NCI-H2171 (cell line): ENCODE results near the gene PADI3.

Experiments used
- DNase-seq: peaks from one replicate; lab custom pipeline; 2025; lab: John Stamatoyannopoulos, UW

PADI3 gene

GRCh38 chr1:17243274-17243673 lies 5.6 kb upstream of the PADI3 start:
- DNase-seq = no peak

- DNase-seq = peak; percentile 50
These were observed 3.8 kb upstream of the PADI3 start for GRCh38 chr1:17244821-17245740.

- DNase-seq = no peak
These were observed 3.0 kb upstream of the PADI3 start for GRCh38 chr1:17245816-17246325.

- DNase-seq = no peak
These were observed 1.9 kb upstream of the PADI3 start for GRCh38 chr1:17246971-17247370.

GRCh38 chr1:17250601-17251000 lies 1.7 kb downstream of the PADI3 start:
- DNase-seq = no peak

- no peak for DNase-seq
These were observed 2.3 kb downstream of the PADI3 start for GRCh38 chr1:17251246-17251645.

GRCh38 chr1:17251701-17252376 lies 2.9 kb downstream of the PADI3 start:
- no peak for DNase-seq

GRCh38 chr1:17255336-17255735 lies 6.4 kb downstream of the PADI3 start:
- DNase-seq = no peak

- DNase-seq = no peak
These were observed 9.3 kb downstream of the PADI3 start for GRCh38 chr1:17258116-17258757.

GRCh38 chr1:17258758-17259130 lies 9.8 kb downstream of the PADI3 start:
- peak; percentile 52 for DNase-seq

- DNase-seq = no peak
These were observed 10.5 kb downstream of the PADI3 start for GRCh38 chr1:17259233-17259873.

- DNase-seq = no peak
These were observed 11.4 kb downstream of the PADI3 start for GRCh38 chr1:17260264-17260663.

GRCh38 chr1:17260738-17261137 lies 11.8 kb downstream of the PADI3 start:
- no peak for DNase-seq

- DNase-seq = no peak
These were observed 15.0 kb downstream of the PADI3 start for GRCh38 chr1:17263936-17264335.

- no peak for DNase-seq
These were observed 15.6 kb downstream of the PADI3 start for GRCh38 chr1:17264470-17264869.

GRCh38 chr1:17265162-17265561 lies 16.3 kb downstream of the PADI3 start:
- DNase-seq = no peak

- no peak for DNase-seq
These were observed 17.1 kb downstream of the PADI3 start for GRCh38 chr1:17265950-17266349.

- DNase-seq = no peak
These were observed 22.2 kb downstream of the PADI3 start for GRCh38 chr1:17270891-17271765.

- DNase-seq = no peak
These were observed 23.2 kb downstream of the PADI3 start for GRCh38 chr1:17272066-17272465.

GRCh38 chr1:17272646-17273045 lies 23.7 kb downstream of the PADI3 start:
- DNase-seq = no peak

GRCh38 chr1:17273096-17273495 lies 24.2 kb downstream of the PADI3 start:
- DNase-seq = no peak
